ENCODE measurements around the gene ZBTB9. TPM values are rescaled to one million over a fixed set of nuclear protein-coding genes. Genes with fewer than 3 reads are reported as not detected.

ZBTB9 gene
- total RNA-seq, 1 experiment from 2014 or later: 19.4 TPM

DNA sequence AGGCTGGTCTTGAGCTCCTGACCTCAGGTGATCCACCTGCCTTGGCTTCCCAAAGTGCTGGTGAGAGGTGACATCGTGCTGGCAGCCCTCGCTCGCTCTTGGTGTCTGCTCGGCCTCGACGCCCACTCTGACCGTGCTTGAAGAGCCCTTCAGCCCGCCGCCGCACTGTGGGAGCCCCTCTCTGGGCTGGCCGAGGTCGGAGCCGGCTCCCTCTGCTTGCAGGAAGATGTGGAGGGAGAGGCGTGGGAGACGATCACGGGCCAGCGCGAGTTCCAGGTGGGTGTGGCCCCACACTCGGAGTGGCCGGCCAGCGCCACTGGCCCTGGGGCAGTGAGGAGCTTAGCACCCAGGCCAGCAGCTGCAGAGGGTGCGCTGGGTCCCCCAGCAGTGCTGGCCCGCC is 48.1 kb downstream of the ZBTB9 start:
- peaks cover 11% of the 10 kb centered on the region for H3K27me3 Mint-ChIP-seq (ENCODE audit: low read depth)
- H3K4me1 Mint-ChIP-seq: peaks cover 9% of the 10 kb centered on the region
- CTCF ChIA-PET: interaction anchor here (1.5 kb wide), 1 partner anchor 10 kb away, joined by 4 read pairs; no protein-coding TSS in a partner anchor
- peaks cover 33% of the 10 kb centered on the region for H3K9me3 Mint-ChIP-seq
- no peak overlapping the region for H3K4me3 Mint-ChIP-seq
- POLR2A ChIA-PET: no interaction called here
- ATAC-seq (no peak), DNase-seq (ENCODE audit: low spot score) (no peak)
- no peak overlapping the region for H3K27ac Mint-ChIP-seq
- peaks cover 22% of the 10 kb centered on the region for H3K36me3 Mint-ChIP-seq
- no peak for TF ChIP-seq TP53 (CRISPR knock-in tag; IDR thresholded peaks at IDR 0.05)
- TF ChIP-seq MXD4 (CRISPR knock-in tag; IDR thresholded peaks at IDR 0.05; ENCODE audit: borderline replicate concordance): no peak
- no peak for TF ChIP-seq GRHL2 (CRISPR knock-in tag; IDR thresholded peaks at IDR 0.05; ENCODE audit: insufficient replicate concordance, severe bottlenecking)
- TF ChIP-seq FOXJ3 (CRISPR knock-in tag; IDR thresholded peaks at IDR 0.05; ENCODE audit: borderline replicate concordance): no peak
- no peak for TF ChIP-seq ETV6 (CRISPR knock-in tag; IDR thresholded peaks at IDR 0.05)
- TF ChIP-seq ZNF138 (CRISPR knock-in tag; conservative IDR thresholded peaks at IDR 0.05): no peak
- TF ChIP-seq EMX1 (CRISPR knock-in tag; IDR thresholded peaks at IDR 0.05): no peak
- no peak for TF ChIP-seq RORB (CRISPR knock-in tag; IDR thresholded peaks at IDR 0.05)
- no peak for TF ChIP-seq ESRRA (CRISPR knock-in tag; IDR thresholded peaks at IDR 0.05; ENCODE audit: borderline replicate concordance)

DNA sequence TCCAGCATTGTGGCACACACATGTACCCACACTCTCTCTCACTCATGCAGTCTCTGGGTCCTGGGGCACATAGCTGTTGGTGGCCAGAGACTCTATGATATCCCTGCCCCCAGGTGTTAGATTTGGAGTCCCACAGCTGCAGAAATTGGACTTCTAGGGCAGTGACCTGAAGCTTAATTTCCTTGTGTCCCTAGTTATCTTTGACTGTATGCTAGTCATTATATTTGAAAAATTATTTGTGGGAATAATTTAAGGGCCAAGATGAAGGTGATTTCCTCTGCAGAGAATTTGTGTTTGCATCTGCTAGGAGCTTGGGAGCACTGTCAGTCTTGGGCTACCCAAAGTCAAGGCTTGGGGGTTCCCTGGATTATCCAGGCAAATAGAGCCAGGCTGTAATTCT is 50.1 kb downstream of the ZBTB9 start:
- peaks cover 16% of the 10 kb centered on the region for H3K4me1 Mint-ChIP-seq
- H3K9me3 Mint-ChIP-seq: peaks cover 33% of the 10 kb centered on the region
- no peak overlapping the region for H3K27ac Mint-ChIP-seq
- TF ChIP-seq, protein P1, sequence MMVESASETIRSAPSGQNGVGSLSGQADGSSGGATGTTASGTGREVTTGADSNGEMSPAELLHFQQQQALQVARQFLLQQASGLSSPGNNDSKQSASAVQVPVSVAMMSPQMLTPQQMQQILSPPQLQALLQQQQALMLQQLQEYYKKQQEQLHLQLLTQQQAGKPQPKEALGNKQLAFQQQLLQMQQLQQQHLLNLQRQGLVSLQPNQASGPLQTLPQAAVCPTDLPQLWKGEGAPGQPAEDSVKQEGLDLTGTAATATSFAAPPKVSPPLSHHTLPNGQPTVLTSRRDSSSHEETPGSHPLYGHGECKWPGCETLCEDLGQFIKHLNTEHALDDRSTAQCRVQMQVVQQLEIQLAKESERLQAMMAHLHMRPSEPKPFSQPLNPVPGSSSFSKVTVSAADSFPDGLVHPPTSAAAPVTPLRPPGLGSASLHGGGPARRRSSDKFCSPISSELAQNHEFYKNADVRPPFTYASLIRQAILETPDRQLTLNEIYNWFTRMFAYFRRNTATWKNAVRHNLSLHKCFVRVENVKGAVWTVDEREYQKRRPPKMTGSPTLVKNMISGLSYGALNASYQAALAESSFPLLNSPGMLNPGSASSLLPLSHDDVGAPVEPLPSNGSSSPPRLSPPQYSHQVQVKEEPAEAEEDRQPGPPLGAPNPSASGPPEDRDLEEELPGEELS (CRISPR knock-in tag; IDR thresholded peaks at IDR 0.05): no peak
- TF ChIP-seq GRHL2 (CRISPR knock-in tag; IDR thresholded peaks at IDR 0.05; ENCODE audit: insufficient replicate concordance, severe bottlenecking) (no peak), GTF2I (CRISPR knock-in tag; conservative IDR thresholded peaks at IDR 0.05) (no peak), ZNF232 (CRISPR knock-in tag; IDR thresholded peaks at IDR 0.05) (no peak), IRF1 (CRISPR knock-in tag; IDR thresholded peaks at IDR 0.05) (no peak), ATF1 (CRISPR knock-in tag; IDR thresholded peaks at IDR 0.05) (no peak), ZNF416 (CRISPR knock-in tag; IDR thresholded peaks at IDR 0.05) (no peak), MXD4 (CRISPR knock-in tag; IDR thresholded peaks at IDR 0.05; ENCODE audit: borderline replicate concordance) (no peak), EMX1 (CRISPR knock-in tag; IDR thresholded peaks at IDR 0.05) (no peak), SOX15 (CRISPR knock-in tag; IDR thresholded peaks at IDR 0.05) (no peak), AR (CRISPR knock-in tag; IDR thresholded peaks at IDR 0.05) (no peak), SMAD3 (CRISPR knock-in tag; IDR thresholded peaks at IDR 0.05; ENCODE audit: borderline replicate concordance) (no peak), KAT7 (CRISPR knock-in tag; IDR thresholded peaks at IDR 0.05; ENCODE audit: borderline replicate concordance) (no peak), HMGXB4 (CRISPR knock-in tag; IDR thresholded peaks at IDR 0.05) (no peak)
- TF ChIP-seq, protein P2, sequence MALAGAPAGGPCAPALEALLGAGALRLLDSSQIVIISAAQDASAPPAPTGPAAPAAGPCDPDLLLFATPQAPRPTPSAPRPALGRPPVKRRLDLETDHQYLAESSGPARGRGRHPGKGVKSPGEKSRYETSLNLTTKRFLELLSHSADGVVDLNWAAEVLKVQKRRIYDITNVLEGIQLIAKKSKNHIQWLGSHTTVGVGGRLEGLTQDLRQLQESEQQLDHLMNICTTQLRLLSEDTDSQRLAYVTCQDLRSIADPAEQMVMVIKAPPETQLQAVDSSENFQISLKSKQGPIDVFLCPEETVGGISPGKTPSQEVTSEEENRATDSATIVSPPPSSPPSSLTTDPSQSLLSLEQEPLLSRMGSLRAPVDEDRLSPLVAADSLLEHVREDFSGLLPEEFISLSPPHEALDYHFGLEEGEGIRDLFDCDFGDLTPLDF (CRISPR knock-in tag; IDR thresholded peaks at IDR 0.05): no peak
- TF ChIP-seq, protein P3, sequence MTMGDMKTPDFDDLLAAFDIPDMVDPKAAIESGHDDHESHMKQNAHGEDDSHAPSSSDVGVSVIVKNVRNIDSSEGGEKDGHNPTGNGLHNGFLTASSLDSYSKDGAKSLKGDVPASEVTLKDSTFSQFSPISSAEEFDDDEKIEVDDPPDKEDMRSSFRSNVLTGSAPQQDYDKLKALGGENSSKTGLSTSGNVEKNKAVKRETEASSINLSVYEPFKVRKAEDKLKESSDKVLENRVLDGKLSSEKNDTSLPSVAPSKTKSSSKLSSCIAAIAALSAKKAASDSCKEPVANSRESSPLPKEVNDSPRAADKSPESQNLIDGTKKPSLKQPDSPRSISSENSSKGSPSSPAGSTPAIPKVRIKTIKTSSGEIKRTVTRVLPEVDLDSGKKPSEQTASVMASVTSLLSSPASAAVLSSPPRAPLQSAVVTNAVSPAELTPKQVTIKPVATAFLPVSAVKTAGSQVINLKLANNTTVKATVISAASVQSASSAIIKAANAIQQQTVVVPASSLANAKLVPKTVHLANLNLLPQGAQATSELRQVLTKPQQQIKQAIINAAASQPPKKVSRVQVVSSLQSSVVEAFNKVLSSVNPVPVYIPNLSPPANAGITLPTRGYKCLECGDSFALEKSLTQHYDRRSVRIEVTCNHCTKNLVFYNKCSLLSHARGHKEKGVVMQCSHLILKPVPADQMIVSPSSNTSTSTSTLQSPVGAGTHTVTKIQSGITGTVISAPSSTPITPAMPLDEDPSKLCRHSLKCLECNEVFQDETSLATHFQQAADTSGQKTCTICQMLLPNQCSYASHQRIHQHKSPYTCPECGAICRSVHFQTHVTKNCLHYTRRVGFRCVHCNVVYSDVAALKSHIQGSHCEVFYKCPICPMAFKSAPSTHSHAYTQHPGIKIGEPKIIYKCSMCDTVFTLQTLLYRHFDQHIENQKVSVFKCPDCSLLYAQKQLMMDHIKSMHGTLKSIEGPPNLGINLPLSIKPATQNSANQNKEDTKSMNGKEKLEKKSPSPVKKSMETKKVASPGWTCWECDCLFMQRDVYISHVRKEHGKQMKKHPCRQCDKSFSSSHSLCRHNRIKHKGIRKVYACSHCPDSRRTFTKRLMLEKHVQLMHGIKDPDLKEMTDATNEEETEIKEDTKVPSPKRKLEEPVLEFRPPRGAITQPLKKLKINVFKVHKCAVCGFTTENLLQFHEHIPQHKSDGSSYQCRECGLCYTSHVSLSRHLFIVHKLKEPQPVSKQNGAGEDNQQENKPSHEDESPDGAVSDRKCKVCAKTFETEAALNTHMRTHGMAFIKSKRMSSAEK (CRISPR knock-in tag; IDR thresholded peaks at IDR 0.05; ENCODE audit: borderline replicate concordance): no peak
- TF ChIP-seq, protein P4, sequence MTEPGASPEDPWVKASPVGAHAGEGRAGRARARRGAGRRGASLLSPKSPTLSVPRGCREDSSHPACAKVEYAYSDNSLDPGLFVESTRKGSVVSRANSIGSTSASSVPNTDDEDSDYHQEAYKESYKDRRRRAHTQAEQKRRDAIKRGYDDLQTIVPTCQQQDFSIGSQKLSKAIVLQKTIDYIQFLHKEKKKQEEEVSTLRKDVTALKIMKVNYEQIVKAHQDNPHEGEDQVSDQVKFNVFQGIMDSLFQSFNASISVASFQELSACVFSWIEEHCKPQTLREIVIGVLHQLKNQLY (CRISPR knock-in tag; IDR thresholded peaks at IDR 0.05): no peak

More for the DNA sequence above, 50.1 kb downstream of the ZBTB9 start:
- ChIA-PET CTCF (no interaction called here), POLR2A (no interaction called here)
- Mint-ChIP-seq H3K27me3 (ENCODE audit: low read depth) (peaks cover 11% of the 10 kb centered on the region), H3K4me3 (no peak overlapping the region), H3K36me3 (peaks cover 22% of the 10 kb centered on the region)
- DNase-seq (ENCODE audit: low spot score): no peak
- ATAC-seq: no peak

All from WTC11 (cell line).